D721Med (cell line): ENCODE results near the gene AP4B1.
A peak's percentile ranks its signal among the peaks of the same experiment; 100 is the strongest.
"Not testable (repeated sequence)": the region's sequence is repeated elsewhere in the genome, so short reads cannot be mapped to it uniquely, and the experiment has no call there.

Experiments
- DNase-seq: peaks from one replicate; pipeline ENCODE4 v3.0.0; 2011; ENCODE audit warnings: low spot score; ENCODE audit not compliant: insufficient read length
- FAIRE-seq: peaks from 2 replicates; lab custom pipeline; 2011; peaks lifted over from hg19 to GRCh38; lab: Jason Lieb, UNC
- CTCF ChIP-seq: IDR thresholded peaks from 2 replicates; pipeline ENCODE4 v1.5.1; 2012; ENCODE audit warnings: mild to moderate bottlenecking, control low read depth; ENCODE audit not compliant: insufficient read depth; ENCODE audit errors: missing control alignments

Gene AP4B1

GRCh38 chr1:113904674-113905434, at the start of gene AP4B1, which contains the start of gene DCLRE1B:
Gene AP4B1, minus strand, starts transcription at chr1:113904799. Its CDS starts 82 bp downstream, at chr1:113904717.
Gene DCLRE1B, plus strand, starts transcription at chr1:113905326. Its CDS starts 261 bp downstream, at chr1:113905587.
- FAIRE-seq (no peak), DNase-seq (peak; percentile 74)
- TF ChIP-seq CTCF, result peak; percentile 68

GRCh38 chr1:113951719-113952118, 47.1 kb upstream of the AP4B1 start:
- no peak for TF ChIP-seq CTCF
- FAIRE-seq (no peak), DNase-seq (no peak)

- DNase-seq (no peak), FAIRE-seq (no peak)
- no peak for TF ChIP-seq CTCF
Observed at GRCh38 chr1:113950908-113951307, 46.3 kb upstream of the AP4B1 start.

- TF ChIP-seq CTCF, result peak; percentile 11
- no peak for DNase-seq
- FAIRE-seq, result no peak
Observed at GRCh38 chr1:113949007-113949406, 44.4 kb upstream of the AP4B1 start.

GRCh38 chr1:113948151-113948550, 43.6 kb upstream of the AP4B1 start:
- not testable (repeated sequence) for DNase-seq

GRCh38 chr1:113947388-113948107, 42.9 kb upstream of the AP4B1 start:
- no peak for TF ChIP-seq CTCF
- no peak for DNase-seq
- no peak for FAIRE-seq

More at GRCh38 chr1:113948151-113948550, 43.6 kb upstream of the AP4B1 start:
- not testable (repeated sequence) for FAIRE-seq

- TF ChIP-seq CTCF, result no peak
- DNase-seq, result peak; percentile 47
- peak; percentile 78 for FAIRE-seq
Observed at GRCh38 chr1:113946678-113947387, 42.2 kb upstream of the AP4B1 start.
